HepG2 (cell line): ENCODE measurements around the gene GTF2E1. TPM values are rescaled to one million over a fixed set of nuclear protein-coding genes. Genes with fewer than 3 reads are reported as not detected.
A peak's percentile ranks its signal among the peaks of the same experiment; 100 is the strongest.

ENCODE experiments used
- ATAC-seq: fragments of 200-7000 bp; cut with Tn5 transposase; 3 replicates; pipeline ENCODE4 v1.9.1; 2020; ENCODE audit warnings: mild to moderate bottlenecking, moderate library complexity
- BruUV-seq: library from RNA; stranded (reverse); fragments of 400-500 nt; replicated peaks from 2 replicates; lab custom pipeline; 2021; lab: Mats Ljungman, UMichigan
- CTCF ChIA-PET: fragments of 300-600 bp; formaldehyde crosslinking; extraction: SDS; loops from one replicate; lab custom pipeline; 2021; ENCODE audit warnings: low total read pairs, inconsistent platforms, low intra/inter-chr PET ratio; lab: Yijun Ruan, JAX
- POLR2A ChIA-PET: fragments of 350-600 bp; sonication (Branson Sonifier 250); formaldehyde crosslinking; loops from one replicate; lab custom pipeline; 2020; ENCODE audit warnings: antibody characterized with exemption, inconsistent platforms; lab: Yijun Ruan, JAX
- DNase-seq: peaks from one replicate; pipeline ENCODE4 v3.0.0-alpha.2; 2015; ENCODE audit warnings: low spot score
- FAIRE-seq: peaks from 3 replicates; lab custom pipeline; 2011; peaks lifted over from hg19 to GRCh38; lab: Jason Lieb, UNC
- H2AFZ ChIP-seq: one replicate; pipeline ENCODE4 v1.6.1; 2011; ENCODE audit warnings: low read length, inconsistent platforms
- H3K27ac ChIP-seq: fragments of 300-600 bp; 3 replicates; pipeline ENCODE4 v1.8.0; 2011; ENCODE audit warnings: mixed run types, mild to moderate bottlenecking, mixed read lengths, low read length, inconsistent platforms; ENCODE audit not compliant: insufficient read depth; ENCODE audit errors: extremely low read length
- H3K27me3 ChIP-seq, 2 experiments: fragments of 200-600 bp in 1 of 2; 2 replicates in 1 of 2; 3 replicates in 1 of 2; pipeline versions ENCODE4 v1.6.0 to v1.8.0; 2011; ENCODE audit warnings: low read length in 2 of 2, mild to moderate bottlenecking in 2 of 2, moderate library complexity in 2 of 2, inconsistent platforms in 1 of 2; ENCODE audit not compliant: insufficient read depth in 2 of 2, control insufficient read depth in 1 of 2
- H3K36me3 ChIP-seq, 2 experiments: fragments of 200-600 bp in 1 of 2; replicated peaks in 1 of 2; 2 replicates in 1 of 2; 3 replicates in 1 of 2; pipeline versions ENCODE4 v1.5.1 to v1.8.0; 2011; ENCODE audit warnings: low read length in 2 of 2, inconsistent platforms in 1 of 2; ENCODE audit not compliant: insufficient read depth in 2 of 2, control insufficient read depth in 1 of 2
- H3K4me1 ChIP-seq: 2 replicates; pipeline ENCODE4 v1.5.1; 2012; ENCODE audit warnings: low read length, inconsistent platforms; ENCODE audit not compliant: insufficient read depth
- H3K4me2 ChIP-seq: 2 replicates; pipeline ENCODE4 v1.6.0; 2011; ENCODE audit warnings: low read depth, low read length, inconsistent platforms
- H3K4me3 ChIP-seq, 3 experiments: fragments of 200-600 bp in 1 of 3; sonication (generic), shearing (Covaris generic) in 1 of 3; replicated peaks in 1 of 3; 2 replicates each; pipeline ENCODE4 v1.5.1; 2011 to 2016; ENCODE audit warnings: low read length in 3 of 3, inconsistent platforms in 2 of 3, low read depth in 2 of 3, mild to moderate bottlenecking in 2 of 3, control low read depth in 1 of 3, mixed read lengths in 1 of 3; ENCODE audit not compliant: insufficient read depth in 1 of 3
- H3K79me2 ChIP-seq: one replicate; pipeline ENCODE4 v1.6.1; 2011; ENCODE audit warnings: low read length, inconsistent platforms; ENCODE audit not compliant: insufficient read depth
- H3K9ac ChIP-seq: 2 replicates; pipeline ENCODE4 v1.6.0; 2011; ENCODE audit warnings: mild to moderate bottlenecking, low read depth, low read length, inconsistent platforms; ENCODE audit not compliant: insufficient read depth
- H3K9me3 ChIP-seq: 2 replicates; pipeline ENCODE4 v1.5.1; 2012; ENCODE audit warnings: mild to moderate bottlenecking, low read length
- H4K20me1 ChIP-seq: 2 replicates; pipeline ENCODE4 v1.6.0; 2011; ENCODE audit warnings: inconsistent platforms, mild to moderate bottlenecking, low read length, moderate library complexity; ENCODE audit not compliant: insufficient read depth
- CREB3 ChIP-seq: sonication (generic); formaldehyde crosslinking; IDR thresholded peaks from 2 replicates; pipeline ENCODE4 v1.5.0; 2020; ENCODE audit warnings: missing genetic modification reagents
- FOXO1 ChIP-seq: sonication (generic); formaldehyde crosslinking; IDR thresholded peaks from 2 replicates; pipeline ENCODE4 v1.4.0; 2020; ENCODE audit warnings: missing genetic modification reagents
- MAFF ChIP-seq: IDR thresholded peaks from 2 replicates; pipeline ENCODE4 v1.6.1; 2011; ENCODE audit warnings: low read depth, low read length, improper control_type of control experiment
- MAFG ChIP-seq: sonication (generic); formaldehyde crosslinking; IDR thresholded peaks from 2 replicates; pipeline ENCODE4 v1.5.1; 2020; ENCODE audit warnings: mild to moderate bottlenecking, missing genetic modification reagents
- MAFK ChIP-seq, 2 experiments: IDR thresholded peaks in 1 of 2; conservative IDR thresholded peaks in 1 of 2; 2 replicates each; pipeline ENCODE4 v1.6.1; 2011; ENCODE audit warnings: improper control_type of control experiment in 2 of 2, low read length in 2 of 2
- NR0B2 ChIP-seq: sonication (generic); formaldehyde crosslinking; IDR thresholded peaks from 2 replicates; pipeline ENCODE4 v1.4.0; 2020; ENCODE audit warnings: mild to moderate bottlenecking, missing genetic modification reagents
- PHB2 ChIP-seq: fragments of 450-650 bp; IDR thresholded peaks from 2 replicates; pipeline ENCODE4 v1.6.1; 2018; ENCODE audit not compliant: partially characterized antibody
- SMYD3 ChIP-seq: sonication (generic); formaldehyde crosslinking; IDR thresholded peaks from 2 replicates; pipeline ENCODE4 v1.8.1; 2023; ENCODE audit warnings: mild to moderate bottlenecking, missing genetic modification reagents
- YEATS4 ChIP-seq: sonication (generic); formaldehyde crosslinking; IDR thresholded peaks from 2 replicates; pipeline ENCODE4 v1.4.0; 2020; ENCODE audit warnings: missing genetic modification reagents, borderline replicate concordance
- ZNF142 ChIP-seq: sonication (generic); formaldehyde crosslinking; IDR thresholded peaks from 2 replicates; pipeline ENCODE4 v1.4.0; 2020; ENCODE audit warnings: missing genetic modification reagents
- ZNF362 ChIP-seq: sonication (generic); formaldehyde crosslinking; IDR thresholded peaks from 2 replicates; pipeline ENCODE4 v1.4.0; 2020; ENCODE audit warnings: missing genetic modification reagents, mild to moderate bottlenecking, borderline replicate concordance
- ZNF549 ChIP-seq: sonication (generic); formaldehyde crosslinking; IDR thresholded peaks from 2 replicates; pipeline ENCODE4 v1.5.0; 2020; ENCODE audit warnings: missing genetic modification reagents
- ZNF720 ChIP-seq: sonication (generic); formaldehyde crosslinking; IDR thresholded peaks from 2 replicates; pipeline ENCODE4 v1.4.0; 2020; ENCODE audit warnings: missing genetic modification reagents
- WGBS: methylation state at CpG from one replicate; pipeline ENCODE4 v1.1.6; 2017; ENCODE audit warnings: low lambda C conversion rate; 5-methylcytosine and 5-hydroxymethylcytosine counted together
- in situ Hi-C: cut with HindIII; loops from 2 replicates; pipeline ENCODE4 v1.10.0; 2017; ENCODE audit warnings: low pct_unique_long_range_greater_than_20kb; ENCODE audit not compliant: extremely low pct_ligation_motif_present
- intact Hi-C: fragments of 100-400 bp; cut with micrococcal nuclease; formaldehyde crosslinking; loops from one replicate; pipeline ENCODE4 v1.10.0; 2022; ENCODE audit not compliant: unreplicated experiment
- polyA plus RNA-seq, 8 experiments: library from polyadenylated mRNA; depleted of rRNA in 3 of 8; stranded (reverse) in 7 of 8; unstranded in 1 of 8; fragments of >200 nt; fragmentation: Illumina TruSeq in 4 of 8; extraction: Trizol in 4 of 8; gene quantifications; 2 replicates each; pipeline versions ENCODE4 v1.2.1 to v1.2.3, GENCODE V29; 2011 to 2016; ENCODE audit warnings: low read depth in 4 of 8, missing spikeins in 1 of 8, mixed read lengths in 1 of 8; ENCODE audit not compliant: insufficient read depth in 1 of 8
- total RNA-seq, 5 experiments: library from RNA; depleted of rRNA; stranded (reverse); fragments of >200 nt; fragmentation: Illumina TruSeq; extraction: Trizol; gene quantifications; 2 replicates each; pipeline ENCODE4 v1.2.3, GENCODE V29; 2016; ENCODE audit warnings: low read depth in 1 of 5

The GTF2E1 gene
- total and polyA plus RNA-seq, 2 of the 13 experiments (the other 11 are each of a cell fraction or from before 2014, with no cell fraction given) = 7.7 to 21.5 TPM

GRCh38 chr3:120741320-120741719 is 1.2 kb upstream of the GTF2E1 start:
- no TSS peak for BruUV-seq
- H3K27ac ChIP-seq = peak overlapping the region; percentile 98
- CTCF ChIA-PET = no interaction called here
- TF ChIP-seq ZNF549 (CRISPR knock-in tag) (no peak), MAFF (peak; percentile 100), MAFK (conservative IDR thresholded peaks at IDR 0.05 in 1 of 2, IDR thresholded peaks at IDR 0.05 in 1 of 2; ENCODE audit: low read length in 2 of 2) (peak; percentile 100), YEATS4 (CRISPR knock-in tag) (no peak), CREB3 (CRISPR knock-in tag) (no peak), ZNF720 (CRISPR knock-in tag) (no peak), ZNF362 (CRISPR knock-in tag) (no peak), MAFG (CRISPR knock-in tag) (peak; percentile 73), SMYD3 (CRISPR knock-in tag) (no peak), PHB2 (no peak), NR0B2 (CRISPR knock-in tag) (no peak), ZNF142 (CRISPR knock-in tag) (no peak), FOXO1 (CRISPR knock-in tag) (no peak)
- ATAC-seq = no peak
- peak overlapping the region; percentile 98; the same call in 1 of the 2 replicates for H3K9ac ChIP-seq
- H3K9me3 ChIP-seq = no peaks in the 10 kb centered on the region
- DNase-seq = no peak
- whole genome bisulfite sequencing = 73% methylated on average over 3 of the region's 3 CpGs
- POLR2A ChIA-PET = interaction anchor here (0.9 to 1.5 kb wide), 2 partner anchors 24 to 63 kb away, joined by 3 to 4 read pairs; no protein-coding TSS in a partner anchor
- FAIRE-seq = no peak
- H3K4me3 ChIP-seq = peak overlapping the region; percentile 89 to 98 (median 90); a peak in 5 of 6 replicates
- H3K79me2 ChIP-seq = peaks cover 41% of the 10 kb centered on the region
- peak overlapping the region; percentile 73 for H3K4me2 ChIP-seq
- intact Hi-C loops (loop anchor here (5.0 kb wide), 1 partner anchor 104 kb away; no protein-coding TSS in a partner anchor), in situ Hi-C loops (loop anchor here (5.0 kb wide), 1 partner anchor 64 kb away; no protein-coding TSS in a partner anchor)
- H3K4me1 ChIP-seq = peaks cover 29% of the 10 kb centered on the region
- no peak overlapping the region for H2AFZ ChIP-seq
- H3K27me3 ChIP-seq = no peaks in the 10 kb centered on the region; a peak in 1 of 5 replicates
- H4K20me1 ChIP-seq = no peaks in the 10 kb centered on the region
- 0 out of 5 replicates have a peak, but pooled peaks cover 0 to 9% of the 10 kb centered on the region in 2 experiments for H3K36me3 ChIP-seq
